ENCODE measurements around the gene NPAS4.

Gene NPAS4

DNA sequence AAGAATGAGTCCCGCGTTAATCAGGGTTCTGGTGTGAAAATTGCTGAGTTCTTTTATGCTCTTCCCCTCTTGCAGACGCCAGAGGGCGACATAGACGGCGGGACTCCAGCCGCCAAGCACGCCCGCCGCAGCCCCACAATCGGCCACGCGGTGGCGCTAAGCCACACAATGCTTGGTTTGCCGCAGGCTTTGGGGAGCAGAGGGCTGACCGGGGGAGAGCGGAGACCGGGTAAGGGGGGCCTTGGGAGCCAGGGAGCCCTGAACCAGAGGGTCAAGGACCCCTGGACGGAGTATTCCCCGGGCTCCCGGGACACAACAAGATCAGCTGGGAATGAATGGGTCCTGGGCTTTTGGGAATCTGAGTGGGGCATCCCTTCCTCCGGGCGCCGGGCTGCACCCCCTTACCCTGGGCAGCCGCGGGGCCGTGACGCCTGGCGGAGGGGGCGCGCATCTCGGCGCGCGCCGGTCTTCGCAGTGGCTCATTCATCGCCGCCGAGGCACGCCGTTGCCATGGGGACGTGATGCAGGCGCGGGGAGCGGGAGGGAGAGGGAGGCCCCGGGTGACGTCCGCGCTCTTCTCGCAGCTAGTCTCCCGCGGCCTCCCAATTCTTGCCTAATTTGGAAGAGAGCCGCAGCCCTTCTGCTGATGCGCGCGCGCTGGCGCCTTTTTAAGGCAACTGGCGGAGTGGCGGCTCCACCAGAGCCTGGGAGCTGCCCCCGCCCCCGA lies 12.2 kb upstream of the NPAS4 start:
- H4K8ac ChIP-seq (ENCODE audit: low read length) = no peak overlapping the region
- no peak overlapping the region for H3K23ac ChIP-seq (ENCODE audit: low read length in 2 of 2)
- H3K27me3 ChIP-seq (ENCODE audit: control insufficient read depth in 1 of 2, insufficient read depth in 1 of 2, low read length in 2 of 2) = peaks cover 70 to 77% of the 10 kb centered on the region in 2 experiments
- no peak overlapping the region for H4K91ac ChIP-seq (ENCODE audit: low read length)
- no peaks in the 10 kb centered on the region for H3K9me3 ChIP-seq (ENCODE audit: control insufficient read depth, low read length)
- peaks cover 7% of the 10 kb centered on the region for H3K4me1 ChIP-seq (ENCODE audit: control insufficient read depth, insufficient read depth, low read depth, low read length)
- H3K36me3 ChIP-seq (ENCODE audit: control insufficient read depth in 1 of 2, insufficient read depth in 2 of 2, low read depth in 1 of 2, low read length in 2 of 2) = no peaks in the 10 kb centered on the region
- H3K14ac ChIP-seq (ENCODE audit: low read length in 2 of 2) = no peak overlapping the region
- DNase-seq = peak; percentile 93
- no peak overlapping the region for H2BK15ac ChIP-seq (ENCODE audit: low read depth, poor library complexity, severe bottlenecking)
- no peak overlapping the region for H3K4ac ChIP-seq (ENCODE audit: low read depth in 1 of 2, low read length in 2 of 2)
- no peak overlapping the region for H2AK5ac ChIP-seq (ENCODE audit: low read length, severe bottlenecking)
- H3K9ac ChIP-seq (ENCODE audit: low read length) = peak overlapping the region; percentile 88
- no peak overlapping the region for H3K27ac ChIP-seq (ENCODE audit: low read length, poor library complexity, severe bottlenecking)
- H3K4me2 ChIP-seq (ENCODE audit: low read length, poor library complexity, severe bottlenecking) = peak overlapping the region; percentile 96
- under 1% methylated on average over 53 of the region's 63 CpGs for WGBS
- no peak overlapping the region for H2BK5ac ChIP-seq (ENCODE audit: low read depth, low read length, poor library complexity, severe bottlenecking)
- no peak overlapping the region for H2BK12ac ChIP-seq (ENCODE audit: low read length in 2 of 2)
- peak overlapping the region; percentile 40 to 75 for H3K4me3 ChIP-seq (ENCODE audit: insufficient read depth in 1 of 2, low read depth in 1 of 2, low read length in 2 of 2)
- no peak overlapping the region for H2BK120ac ChIP-seq (ENCODE audit: low read depth, low read length)
- peak overlapping the region; percentile 10 for H2AFZ ChIP-seq (ENCODE audit: low read depth, low read length)
- no peaks in the 10 kb centered on the region for H3K79me1 ChIP-seq (replicated peaks; ENCODE audit: low read length, poor library complexity, severe bottlenecking)
- no peak overlapping the region for H3K18ac ChIP-seq (ENCODE audit: low read depth in 1 of 2, low read length in 2 of 2)

DNA sequence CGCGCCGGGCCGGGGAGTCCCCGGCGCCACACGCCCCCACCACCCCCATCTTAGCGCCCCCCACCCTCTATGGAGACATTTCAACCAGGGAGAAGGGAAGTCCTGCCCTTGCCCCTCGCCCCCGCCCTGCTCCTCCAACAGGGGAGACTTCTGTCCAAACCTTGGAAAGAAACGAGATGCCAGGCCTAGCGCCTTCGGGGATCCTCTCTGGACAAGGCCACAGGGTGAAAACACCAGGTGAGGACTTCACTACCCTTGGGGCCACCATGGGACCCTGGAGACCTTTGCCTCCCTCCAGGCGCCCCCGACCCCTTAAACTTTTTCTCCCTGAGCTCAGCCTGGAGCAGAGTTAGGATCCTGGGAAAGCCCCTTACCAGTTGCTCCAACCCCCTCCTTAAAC lies 11.6 kb upstream of the NPAS4 start:
- no peak overlapping the region for H3K18ac ChIP-seq (ENCODE audit: low read depth in 1 of 2, low read length in 2 of 2)
- no peak overlapping the region for H2AK5ac ChIP-seq (ENCODE audit: low read length, severe bottlenecking)
- no peak overlapping the region for H3K23ac ChIP-seq (ENCODE audit: low read length in 2 of 2)
- no peaks in the 10 kb centered on the region for H3K36me3 ChIP-seq (ENCODE audit: control insufficient read depth in 1 of 2, insufficient read depth in 2 of 2, low read depth in 1 of 2, low read length in 2 of 2)
- no peak overlapping the region for H2AFZ ChIP-seq (ENCODE audit: low read depth, low read length)
- H2BK120ac ChIP-seq (ENCODE audit: low read depth, low read length) = no peak overlapping the region
- no peak overlapping the region for H3K9ac ChIP-seq (ENCODE audit: low read length)
- no peaks in the 10 kb centered on the region for H3K79me1 ChIP-seq (replicated peaks; ENCODE audit: low read length, poor library complexity, severe bottlenecking)
- no peak for DNase-seq
- H3K27me3 ChIP-seq (ENCODE audit: control insufficient read depth in 1 of 2, insufficient read depth in 1 of 2, low read length in 2 of 2) = peaks cover 72 to 74% of the 10 kb centered on the region in 2 experiments
- H3K14ac ChIP-seq (ENCODE audit: low read length in 2 of 2) = no peak overlapping the region
- H4K8ac ChIP-seq (ENCODE audit: low read length) = no peak overlapping the region
- H4K91ac ChIP-seq (ENCODE audit: low read length) = no peak overlapping the region
- peak overlapping the region in 1 of 2 experiments; percentile 31 for H2BK12ac ChIP-seq (ENCODE audit: low read length in 2 of 2)
- peaks cover 7% of the 10 kb centered on the region for H3K4me1 ChIP-seq (ENCODE audit: control insufficient read depth, insufficient read depth, low read depth, low read length)
- H3K27ac ChIP-seq (ENCODE audit: low read length, poor library complexity, severe bottlenecking) = no peak overlapping the region
- no peak overlapping the region for H3K4me2 ChIP-seq (ENCODE audit: low read length, poor library complexity, severe bottlenecking)
- WGBS = 44% methylated on average over 8 of the region's 15 CpGs
- H3K4me3 ChIP-seq (ENCODE audit: insufficient read depth in 1 of 2, low read depth in 1 of 2, low read length in 2 of 2) = no peak overlapping the region
- H3K4ac ChIP-seq (ENCODE audit: low read depth in 1 of 2, low read length in 2 of 2) = no peak overlapping the region
- no peak overlapping the region for H2BK5ac ChIP-seq (ENCODE audit: low read depth, low read length, poor library complexity, severe bottlenecking)
- no peak overlapping the region for H2BK15ac ChIP-seq (ENCODE audit: low read depth, poor library complexity, severe bottlenecking)
- no peaks in the 10 kb centered on the region for H3K9me3 ChIP-seq (ENCODE audit: control insufficient read depth, low read length)

DNA sequence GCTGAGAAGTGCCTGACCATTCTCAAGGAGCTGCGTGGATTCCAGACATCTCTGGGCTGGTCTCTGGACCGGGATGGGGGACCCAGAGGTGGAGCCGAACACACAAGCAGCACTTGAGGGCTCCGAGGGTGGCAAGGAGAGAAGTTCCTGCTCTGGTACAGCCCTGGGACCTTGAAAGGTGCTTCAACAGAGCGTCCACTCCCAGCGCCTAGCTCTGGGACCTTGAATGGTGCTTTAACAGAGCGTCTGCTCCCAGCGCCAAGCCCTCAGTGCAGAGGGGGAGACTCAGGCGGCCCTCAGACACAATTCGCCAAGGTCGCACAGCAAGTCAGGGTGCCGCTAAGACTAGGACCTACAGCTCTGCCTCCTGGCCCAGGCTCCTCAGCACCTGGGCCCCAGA lies 10.6 kb upstream of the NPAS4 start:
- Histone ChIP-seq H3K18ac (ENCODE audit: low read depth in 1 of 2, low read length in 2 of 2) (no peak overlapping the region), H3K23ac (ENCODE audit: low read length in 2 of 2) (no peak overlapping the region), H2AFZ (ENCODE audit: low read depth, low read length) (no peak overlapping the region), H3K4ac (ENCODE audit: low read depth in 1 of 2, low read length in 2 of 2) (no peak overlapping the region), H2BK120ac (ENCODE audit: low read depth, low read length) (no peak overlapping the region), H2BK5ac (ENCODE audit: low read depth, low read length, poor library complexity, severe bottlenecking) (no peak overlapping the region), H3K36me3 (ENCODE audit: control insufficient read depth in 1 of 2, insufficient read depth in 2 of 2, low read depth in 1 of 2, low read length in 2 of 2) (no peaks in the 10 kb centered on the region), H3K14ac (ENCODE audit: low read length in 2 of 2) (no peak overlapping the region), H3K4me3 (ENCODE audit: insufficient read depth in 1 of 2, low read depth in 1 of 2, low read length in 2 of 2) (no peak overlapping the region), H4K8ac (ENCODE audit: low read length) (no peak overlapping the region), H3K27me3 (ENCODE audit: control insufficient read depth in 1 of 2, insufficient read depth in 1 of 2, low read length in 2 of 2) (peaks cover 72% of the 10 kb centered on the region in 2 experiments), H3K4me1 (ENCODE audit: control insufficient read depth, insufficient read depth, low read depth, low read length) (peaks cover 7% of the 10 kb centered on the region), H2BK12ac (ENCODE audit: low read length in 2 of 2) (no peak overlapping the region), H2BK15ac (ENCODE audit: low read depth, poor library complexity, severe bottlenecking) (no peak overlapping the region), H3K79me1 (replicated peaks; ENCODE audit: low read length, poor library complexity, severe bottlenecking) (no peaks in the 10 kb centered on the region), H4K91ac (ENCODE audit: low read length) (no peak overlapping the region), H3K9me3 (ENCODE audit: control insufficient read depth, low read length) (no peaks in the 10 kb centered on the region), H3K9ac (ENCODE audit: low read length) (no peak overlapping the region), H3K27ac (ENCODE audit: low read length, poor library complexity, severe bottlenecking) (no peak overlapping the region), H2AK5ac (ENCODE audit: low read length, severe bottlenecking) (no peak overlapping the region), H3K4me2 (ENCODE audit: low read length, poor library complexity, severe bottlenecking) (no peak overlapping the region)
- no peak for DNase-seq
- 86% methylated on average over 12 of the region's 12 CpGs for WGBS

DNA sequence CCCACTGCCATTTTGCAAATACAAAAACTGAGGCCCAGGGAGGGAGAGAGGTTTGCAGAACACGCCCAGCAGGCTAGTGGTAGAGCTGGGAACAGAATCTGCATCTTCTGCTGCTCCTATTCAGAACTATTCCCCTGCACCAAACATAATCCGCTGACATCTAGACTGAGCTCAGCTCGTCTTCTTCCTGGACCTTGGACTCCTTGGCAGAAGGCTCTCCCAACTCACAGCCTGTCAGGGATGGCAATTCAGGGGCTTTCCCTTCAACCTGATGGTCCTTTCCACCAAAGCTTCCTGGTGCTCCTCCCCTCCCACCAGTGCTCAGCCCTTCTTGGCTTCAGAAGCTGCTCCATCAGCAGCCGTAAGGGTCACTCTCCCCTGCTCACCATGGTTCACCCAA lies 9.5 kb upstream of the NPAS4 start:
- 58% methylated on average over 4 of the region's 4 CpGs for WGBS
- Histone ChIP-seq H2AK5ac (ENCODE audit: low read length, severe bottlenecking) (no peak overlapping the region), H3K4me3 (ENCODE audit: insufficient read depth in 1 of 2, low read depth in 1 of 2, low read length in 2 of 2) (no peak overlapping the region), H3K9ac (ENCODE audit: low read length) (no peak overlapping the region), H3K79me1 (replicated peaks; ENCODE audit: low read length, poor library complexity, severe bottlenecking) (no peaks in the 10 kb centered on the region), H3K23ac (ENCODE audit: low read length in 2 of 2) (no peak overlapping the region), H4K8ac (ENCODE audit: low read length) (no peak overlapping the region), H3K9me3 (ENCODE audit: control insufficient read depth, low read length) (no peaks in the 10 kb centered on the region), H2BK15ac (ENCODE audit: low read depth, poor library complexity, severe bottlenecking) (no peak overlapping the region), H3K27ac (ENCODE audit: low read length, poor library complexity, severe bottlenecking) (no peak overlapping the region), H3K14ac (ENCODE audit: low read length in 2 of 2) (no peak overlapping the region), H2BK120ac (ENCODE audit: low read depth, low read length) (no peak overlapping the region), H3K4ac (ENCODE audit: low read depth in 1 of 2, low read length in 2 of 2) (no peak overlapping the region), H2BK12ac (ENCODE audit: low read length in 2 of 2) (no peak overlapping the region), H3K4me2 (ENCODE audit: low read length, poor library complexity, severe bottlenecking) (no peak overlapping the region), H3K36me3 (ENCODE audit: control insufficient read depth in 1 of 2, insufficient read depth in 2 of 2, low read depth in 1 of 2, low read length in 2 of 2) (no peaks in the 10 kb centered on the region), H3K27me3 (ENCODE audit: control insufficient read depth in 1 of 2, insufficient read depth in 1 of 2, low read length in 2 of 2) (peaks cover 60 to 73% of the 10 kb centered on the region in 2 experiments), H2BK5ac (ENCODE audit: low read depth, low read length, poor library complexity, severe bottlenecking) (no peak overlapping the region), H3K18ac (ENCODE audit: low read depth in 1 of 2, low read length in 2 of 2) (no peak overlapping the region), H4K91ac (ENCODE audit: low read length) (no peak overlapping the region), H3K4me1 (ENCODE audit: control insufficient read depth, insufficient read depth, low read depth, low read length) (peaks cover 7% of the 10 kb centered on the region), H2AFZ (ENCODE audit: low read depth, low read length) (no peak overlapping the region)
- DNase-seq = no peak
